Spleen (tissue), 11 donors: ENCODE results near the gene CNPY4. TPM values are rescaled to one million over a fixed set of nuclear protein-coding genes. Genes with fewer than 3 reads are reported as not detected.

ENCODE experiments used
- DNase-seq: peaks from one replicate; pipeline ENCODE4 v3.0.0-alpha.2; 2020
- H3K27ac ChIP-seq, 8 donors: fragments of 200-600 bp; sonication (generic) in 7 of 8; 1 replicate in 4 of 8; 2 replicates in 4 of 8; pipeline versions ENCODE4 v1.5.0 to v1.8.0; 2016 to 2021; ENCODE audit warnings: inconsistent platforms in 4 of 8, mild to moderate bottlenecking in 4 of 8, moderate library complexity in 1 of 8
- H3K27me3 ChIP-seq, 7 donors: fragments of 200-600 bp; sonication (generic) in 6 of 7; replicated peaks in 1 of 7; 1 replicate in 4 of 7; 2 replicates in 3 of 7; pipeline versions ENCODE4 v1.5.0 to v1.8.0; 2016 to 2021; ENCODE audit warnings: inconsistent platforms in 3 of 7, mild to moderate bottlenecking in 1 of 7
- H3K36me3 ChIP-seq, 6 donors: fragments of 200-600 bp; sonication (generic) in 5 of 6; 1 replicate in 4 of 6; 2 replicates in 2 of 6; pipeline versions ENCODE4 v1.5.0 to v1.8.0; 2016 to 2021; ENCODE audit warnings: inconsistent platforms in 2 of 6
- H3K4me1 ChIP-seq, 6 donors: fragments of 200-600 bp; sonication (generic) in 5 of 6; 1 replicate in 3 of 6; 2 replicates in 3 of 6; pipeline versions ENCODE4 v1.5.0 to v1.8.0; 2016 to 2021; ENCODE audit warnings: inconsistent platforms in 3 of 6
- H3K4me3 ChIP-seq, 8 donors: fragments of 200-600 bp; sonication (generic) in 7 of 8; 1 replicate in 4 of 8; 2 replicates in 4 of 8; pipeline versions ENCODE4 v1.5.0 to v1.8.0; 2016 to 2021; ENCODE audit warnings: inconsistent platforms in 4 of 8, mild to moderate bottlenecking in 4 of 8, moderate library complexity in 2 of 8
- H3K9me3 ChIP-seq, 8 donors: fragments of 200-600 bp; sonication (generic) in 7 of 8; 1 replicate in 4 of 8; 2 replicates in 4 of 8; pipeline versions ENCODE4 v1.5.0 to v1.8.0; 2016 to 2021; ENCODE audit warnings: inconsistent platforms in 4 of 8
- CTCF ChIP-seq, 11 experiments: fragments of 200-600 bp in 7 of 11; fragments of 450-650 bp in 4 of 11; sonication (generic) in 4 of 11; IDR thresholded peaks in 8 of 11; conservative IDR thresholded peaks in 3 of 11; 1 replicate in 7 of 11; 2 replicates in 4 of 11; pipeline versions ENCODE4 v1.4.0 to v1.8.0; 2016 to 2021; ENCODE audit warnings: antibody characterized with exemption in 11 of 11, inconsistent platforms in 4 of 11, mild to moderate bottlenecking in 1 of 11
- POLR2A ChIP-seq, 3 donors: fragments of 450-650 bp; IDR thresholded peaks; one replicate each; pipeline ENCODE4 v1.5.1; 2017; ENCODE audit warnings: antibody characterized with exemption in 3 of 3, mild to moderate bottlenecking in 1 of 3
- POLR2AphosphoS5 ChIP-seq, 3 donors: sonication (generic); formaldehyde crosslinking; IDR thresholded peaks; one replicate each; pipeline ENCODE4 v1.5.1; 2017; ENCODE audit warnings: antibody characterized with exemption in 3 of 3
- WGBS, 5 donors: extraction: QIAGEN DNeasy Blood & Tissue Kit in 3 of 5; methylation state at CpG; one replicate each; pipeline versions ENCODE4 v1.1.5 to v1.1.7; 2013 to 2018; 5-methylcytosine and 5-hydroxymethylcytosine counted together
- intact Hi-C: fragments of 100-400 bp; cut with DNase I; formaldehyde crosslinking; loops from one replicate; pipeline ENCODE4 v1.15.0; 2023; ENCODE audit warnings: low total_unique reads
- polyA plus RNA-seq, 3 donors: library from polyadenylated mRNA; stranded (reverse); fragments of 200-250 nt; gene quantifications; one replicate each; pipeline ENCODE4 v1.2.1, GENCODE V29; 2013
- total RNA-seq, 7 donors: library from RNA; depleted of rRNA in 3 of 7; stranded (reverse); fragments of >200 nt in 3 of 7; fragmentation: NEBNext Ultra II Directional in 4 of 7; extraction: Animal tissue kit (Norgen Biotek cat#: 25700) in 4 of 7; gene quantifications; one replicate each; pipeline versions ENCODE4 v1.1.0 to v1.2.1, GENCODE V29; 2016 to 2021
- donor health status: healthy with polysubstance abuse.
- donor health status: DM: no; HTN: no; CAD: no; lungs with moderate emphysema.
- donor health status: DM: no; HTN: no; CAD: no.
- donor health status: Bipolar disorder and iron deficiency.
- donor health status: healthy.
- donor health status: DM: no; HTN: no; CAD: no.
- donor health status: DM: yes; HTN: yes; CAD: no.

CNPY4 gene
- total and polyA plus RNA-seq, 10 donors, result 9.7 to 19.7 (median 13.8) TPM

GRCh38 chr7:100156331-100157068 is 37.1 kb downstream of the CNPY4 start:
- Histone ChIP-seq H3K9me3 (no peaks in the 10 kb centered on the region), H3K27ac (peak overlapping the region in 7 of 8 donors; percentile 88 to 97 (median 95)), H3K36me3 (peaks cover 0 to 59% (median 36%) of the 10 kb centered on the region in 6 donors), H3K4me3 (peak overlapping the region in 6 of 8 donors; percentile 73 to 98 (median 88)), H3K4me1 (peaks cover 22 to 80% (median 66%) of the 10 kb centered on the region in 6 donors), H3K27me3 (no peaks in the 10 kb centered on the region)
- peak; percentile 78 for DNase-seq
- WGBS, 5 donors, result 67 to 80% (median 73%) methylated on average over 14 to 16 of the region's 16 CpGs
- TF ChIP-seq POLR2A (IDR thresholded peaks at IDR 0.05) (no peak), POLR2AphosphoS5 (IDR thresholded peaks at IDR 0.05) (peak in 1 of 3 donors; percentile 26), CTCF (IDR thresholded peaks at IDR 0.05 in 8 of 11, conservative IDR thresholded peaks at IDR 0.05 in 3 of 11) (no peak)
- intact Hi-C loops, result no loop called here

GRCh38 chr7:100157069-100157333 is 37.6 kb downstream of the CNPY4 start:
- intact Hi-C loops, result no loop called here
- H3K9me3 ChIP-seq, result no peaks in the 10 kb centered on the region
- no peak for TF ChIP-seq POLR2A (IDR thresholded peaks at IDR 0.05)
- TF ChIP-seq POLR2AphosphoS5 (IDR thresholded peaks at IDR 0.05), result no peak
- no peak for TF ChIP-seq CTCF (IDR thresholded peaks at IDR 0.05 in 8 of 11, conservative IDR thresholded peaks at IDR 0.05 in 3 of 11)
- H3K36me3 ChIP-seq, result peaks cover 0 to 54% (median 36%) of the 10 kb centered on the region in 6 donors
- H3K27ac ChIP-seq, result peak overlapping the region in 7 of 8 donors; percentile 88 to 97 (median 95)
- 70 to 86% (median 78%) methylated on average over 5 of the region's 5 CpGs for WGBS, 5 donors
- peaks cover 17 to 75% (median 61%) of the 10 kb centered on the region in 6 donors for H3K4me1 ChIP-seq
- H3K4me3 ChIP-seq, result peak overlapping the region in 6 of 8 donors; percentile 73 to 98 (median 88)
- no peaks in the 10 kb centered on the region for H3K27me3 ChIP-seq
- peak; percentile 74 for DNase-seq

- H3K27ac ChIP-seq, result peak overlapping the region; percentile 88 to 97 (median 95)
- no peaks in the 10 kb centered on the region for H3K27me3 ChIP-seq
- H3K4me1 ChIP-seq, result peaks cover 11 to 70% (median 55%) of the 10 kb centered on the region in 6 donors
- TF ChIP-seq CTCF (IDR thresholded peaks at IDR 0.05 in 8 of 11, conservative IDR thresholded peaks at IDR 0.05 in 3 of 11) (peak in 1 of 11 experiments; percentile 7), POLR2AphosphoS5 (IDR thresholded peaks at IDR 0.05) (peak in 1 of 3 donors; percentile 35), POLR2A (IDR thresholded peaks at IDR 0.05) (no peak)
- peak; percentile 85 for DNase-seq
- 26 to 64% (median 28%) methylated on average over 17 to 32 of the region's 32 CpGs for WGBS, 5 donors
- peak overlapping the region; percentile 73 to 98 (median 91) for H3K4me3 ChIP-seq
- intact Hi-C loops, result no loop called here
- peaks cover 0 to 48% (median 36%) of the 10 kb centered on the region in 6 donors for H3K36me3 ChIP-seq
- H3K9me3 ChIP-seq, result no peaks in the 10 kb centered on the region
Observed at GRCh38 chr7:100157334-100158228, 38.1 kb downstream of the CNPY4 start.
